CD8-positive, alpha-beta memory T cell (primary cell): Measurements from ENCODE around the gene EEF1AKMT3. TPM values are rescaled to one million over a fixed set of nuclear protein-coding genes. Genes with fewer than 3 reads are reported as not detected.

Source experiments
- CTCF ChIA-PET: fragments of 350-600 bp; sonication (Branson Sonifier 250); formaldehyde crosslinking; loops from one replicate; lab custom pipeline; 2021; ENCODE audit warnings: antibody characterized with exemption; lab: Charles Lee
- POLR2A ChIA-PET: fragments of 350-600 bp; sonication (Branson Sonifier 250); formaldehyde crosslinking; loops from one replicate; lab custom pipeline; 2021; ENCODE audit warnings: antibody characterized with exemption; lab: Charles Lee
- DNase-seq, 5 donors: peaks; one replicate each; pipeline versions ENCODE4 v3.0.0 to v3.0.0-alpha.2; 2020 to 2022; ENCODE audit warnings: mixed read lengths in 1 of 5
- H3K27ac ChIP-seq: one replicate; pipeline ENCODE4 v1.7.0; 2013; ENCODE audit warnings: low read depth, mild to moderate bottlenecking, low read length, moderate library complexity
- H3K27me3 ChIP-seq: 2 replicates; pipeline ENCODE4 v1.7.0; 2013; ENCODE audit warnings: low read length, mild to moderate bottlenecking; ENCODE audit not compliant: insufficient read depth, poor library complexity, severe bottlenecking
- H3K36me3 ChIP-seq: 2 replicates; pipeline ENCODE4 v1.7.0; 2013; ENCODE audit warnings: mild to moderate bottlenecking, low read length, moderate library complexity; ENCODE audit not compliant: insufficient read depth
- H3K4me1 ChIP-seq: 2 replicates; pipeline ENCODE4 v1.7.0; 2013; ENCODE audit warnings: mild to moderate bottlenecking, low read length, moderate library complexity; ENCODE audit not compliant: insufficient read depth
- H3K4me3 ChIP-seq: 2 replicates; pipeline ENCODE4 v1.7.0; 2013; ENCODE audit warnings: mild to moderate bottlenecking, low read length
- H3K9me3 ChIP-seq: 2 replicates; pipeline ENCODE4 v1.7.0; 2013; ENCODE audit warnings: mild to moderate bottlenecking, low read length
- H3K27ac Mint-ChIP-seq, 8 donors: one replicate each; pipeline ENCODE4 v1.8.0; 2020 to 2021; ENCODE audit warnings: mixed read lengths in 8 of 8, mild to moderate bottlenecking in 6 of 8, inconsistent platforms in 3 of 8, moderate library complexity in 3 of 8
- H3K27me3 Mint-ChIP-seq, 2 donors: one replicate each; pipeline ENCODE4 v1.8.0; 2020 to 2021; ENCODE audit warnings: mixed read lengths in 2 of 2, mild to moderate bottlenecking in 1 of 2, moderate library complexity in 1 of 2
- H3K36me3 Mint-ChIP-seq, 3 donors: one replicate each; pipeline ENCODE4 v1.8.0; 2020 to 2021; ENCODE audit warnings: mixed read lengths in 3 of 3, inconsistent platforms in 1 of 3, mild to moderate bottlenecking in 1 of 3
- H3K4me1 Mint-ChIP-seq, 3 donors: one replicate each; pipeline ENCODE4 v1.8.0; 2020 to 2021; ENCODE audit warnings: mixed read lengths in 3 of 3, inconsistent platforms in 1 of 3, mild to moderate bottlenecking in 1 of 3
- H3K4me3 Mint-ChIP-seq, 7 donors: one replicate each; pipeline ENCODE4 v1.8.0; 2020 to 2021; ENCODE audit warnings: mixed read lengths in 7 of 7, mild to moderate bottlenecking in 6 of 7, moderate library complexity in 4 of 7, inconsistent platforms in 2 of 7
- H3K9me3 Mint-ChIP-seq, 5 donors: one replicate each; pipeline ENCODE4 v1.8.0; 2020 to 2022; ENCODE audit warnings: mixed read lengths in 5 of 5, mild to moderate bottlenecking in 3 of 5, moderate library complexity in 2 of 5, inconsistent platforms in 1 of 5
- polyA plus RNA-seq: library from polyadenylated mRNA; unstranded; fragments of 300-500 nt; fragmentation: Illumina TruSeq; gene quantifications from one replicate; pipeline ENCODE4 v1.2.3, GENCODE V29; 2021
- total RNA-seq, 2 experiments: library from RNA; stranded (reverse); gene quantifications; one replicate each; pipeline ENCODE4 v1.2.3, GENCODE V29; 2021

Gene EEF1AKMT3
- total and polyA plus RNA-seq, 3 experiments from 2014 or later: 3.3 to 3.9 (median 3.5) TPM

DNA sequence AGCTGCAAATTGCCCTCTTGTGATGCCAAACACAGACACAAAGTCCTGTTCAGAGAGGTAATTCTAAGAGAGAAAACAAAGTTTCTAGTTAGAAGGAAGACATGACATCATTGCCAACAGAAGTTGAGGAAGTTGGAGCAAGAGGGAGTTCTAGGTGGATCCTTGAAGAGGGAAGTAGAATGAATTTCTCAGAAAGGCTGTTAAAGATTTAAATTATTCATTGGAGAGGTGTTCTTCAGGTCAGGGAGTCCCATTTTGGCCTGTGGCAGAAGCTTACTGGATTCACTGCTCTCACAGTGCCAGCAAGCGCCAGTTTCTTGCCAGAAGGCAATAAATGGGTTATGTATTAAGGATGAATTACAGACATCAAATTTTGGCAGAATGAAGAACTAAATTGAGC is 25.5 kb downstream of the EEF1AKMT3 start:
- H3K27me3 ChIP-seq: no peaks in the 10 kb centered on the region

DNA sequence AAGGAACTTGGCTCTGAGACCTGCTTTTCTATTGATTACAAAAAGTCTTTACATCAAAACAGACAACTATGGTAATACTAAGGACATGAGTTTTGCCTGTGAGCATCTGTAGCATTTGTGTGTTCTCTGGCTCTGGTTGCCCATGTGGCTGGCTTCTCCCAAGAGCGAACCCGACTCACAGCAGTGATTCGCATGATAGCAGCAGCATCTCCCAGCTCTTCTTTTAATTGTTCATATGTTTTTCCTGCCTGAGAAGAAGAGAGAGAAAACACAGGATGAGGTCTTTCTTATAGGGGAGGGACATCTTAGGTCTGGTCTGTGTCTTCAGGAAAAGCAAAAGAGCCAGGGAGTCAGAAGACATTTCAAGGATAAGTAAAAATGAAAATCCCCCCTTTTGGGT is 28.6 kb downstream of the EEF1AKMT3 start:
- no peak overlapping the region for H3K27ac ChIP-seq
- no peaks in the 10 kb centered on the region for H3K9me3 Mint-ChIP-seq
- H3K4me3 Mint-ChIP-seq: no peak overlapping the region
- H3K27me3 Mint-ChIP-seq: no peaks in the 10 kb centered on the region
- no peaks in the 10 kb centered on the region for H3K27me3 ChIP-seq
- peaks cover 0 to 4% (median 0%) of the 10 kb centered on the region in 3 donors for H3K4me1 Mint-ChIP-seq
- ChIA-PET POLR2A (no interaction called here), CTCF (interaction anchor here (2.9 kb wide), 1 partner anchor 105 kb away, joined by 21 read pairs; no protein-coding TSS in a partner anchor)
- peaks cover 21% of the 10 kb centered on the region for H3K36me3 ChIP-seq
- H3K9me3 ChIP-seq: no peaks in the 10 kb centered on the region
- DNase-seq: no peak
- peaks cover 0 to 66% (median 14%) of the 10 kb centered on the region in 3 donors for H3K36me3 Mint-ChIP-seq
- H3K4me3 ChIP-seq: no peak overlapping the region
- no peaks in the 10 kb centered on the region for H3K4me1 ChIP-seq
- peak overlapping the region in 1 of 8 donors; percentile 77 for H3K27ac Mint-ChIP-seq

More for the DNA sequence above, 25.5 kb downstream of the EEF1AKMT3 start:
- H3K36me3 ChIP-seq: peaks cover 30% of the 10 kb centered on the region
- ChIA-PET POLR2A (no interaction called here), CTCF (interaction anchor here (1.4 kb wide), 1 partner anchor 41 kb away, joined by 5 read pairs; no protein-coding TSS in a partner anchor)
- H3K36me3 Mint-ChIP-seq: peaks cover 1 to 78% (median 12%) of the 10 kb centered on the region in 3 donors
- H3K4me3 ChIP-seq: no peak overlapping the region
- no peaks in the 10 kb centered on the region for H3K9me3 Mint-ChIP-seq
- no peak for DNase-seq
- H3K27ac ChIP-seq: no peak overlapping the region
- peak overlapping the region in 4 of 8 donors; percentile 9 to 73 (median 32) for H3K27ac Mint-ChIP-seq
- H3K4me1 Mint-ChIP-seq: peaks cover 0 to 5% (median 0%) of the 10 kb centered on the region in 3 donors
- H3K4me1 ChIP-seq: no peaks in the 10 kb centered on the region
- H3K9me3 ChIP-seq: no peaks in the 10 kb centered on the region
- H3K27me3 Mint-ChIP-seq: no peaks in the 10 kb centered on the region
- no peak overlapping the region for H3K4me3 Mint-ChIP-seq

DNA sequence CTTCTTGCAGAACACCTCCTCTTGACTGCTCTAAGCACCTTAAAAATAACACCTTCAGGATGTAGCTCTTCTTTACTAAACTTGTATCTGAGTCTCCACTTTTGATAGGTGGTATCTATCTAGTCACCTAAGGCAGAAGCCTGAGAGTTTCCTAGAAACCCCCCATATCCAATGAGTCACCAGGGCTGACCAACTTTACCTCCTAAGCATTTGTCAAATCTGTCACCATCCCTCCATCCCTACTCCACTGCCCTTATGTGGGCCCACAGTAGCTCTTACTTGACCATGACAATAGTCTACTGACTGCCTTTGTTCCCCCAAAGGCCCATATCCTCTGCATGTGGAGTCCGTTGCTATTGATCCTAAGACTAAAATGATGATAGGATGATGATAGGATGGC is 30.2 kb downstream of the EEF1AKMT3 start:
- peaks cover 0 to 2% (median 0%) of the 10 kb centered on the region in 3 donors for H3K4me1 Mint-ChIP-seq
- DNase-seq: no peak
- H3K36me3 Mint-ChIP-seq: peaks cover 0 to 65% (median 12%) of the 10 kb centered on the region in 3 donors
- H3K4me3 Mint-ChIP-seq: no peak overlapping the region
- ChIA-PET CTCF (interaction anchor here (0.9 to 2.9 kb wide), 20 partner anchors 8 to 114 kb away, joined by 3 to 21 read pairs (median 4); partner anchors contain the start of gene AVIL), POLR2A (no interaction called here)
- no peaks in the 10 kb centered on the region for H3K9me3 Mint-ChIP-seq
- no peaks in the 10 kb centered on the region for H3K9me3 ChIP-seq
- no peaks in the 10 kb centered on the region for H3K4me1 ChIP-seq
- no peak overlapping the region for H3K4me3 ChIP-seq
- H3K27ac ChIP-seq: no peak overlapping the region
- no peaks in the 10 kb centered on the region for H3K27me3 ChIP-seq
- H3K27ac Mint-ChIP-seq: peak overlapping the region in 3 of 8 donors; percentile 54 to 93 (median 67)
- no peaks in the 10 kb centered on the region for H3K27me3 Mint-ChIP-seq
- H3K36me3 ChIP-seq: peaks cover 10% of the 10 kb centered on the region

DNA sequence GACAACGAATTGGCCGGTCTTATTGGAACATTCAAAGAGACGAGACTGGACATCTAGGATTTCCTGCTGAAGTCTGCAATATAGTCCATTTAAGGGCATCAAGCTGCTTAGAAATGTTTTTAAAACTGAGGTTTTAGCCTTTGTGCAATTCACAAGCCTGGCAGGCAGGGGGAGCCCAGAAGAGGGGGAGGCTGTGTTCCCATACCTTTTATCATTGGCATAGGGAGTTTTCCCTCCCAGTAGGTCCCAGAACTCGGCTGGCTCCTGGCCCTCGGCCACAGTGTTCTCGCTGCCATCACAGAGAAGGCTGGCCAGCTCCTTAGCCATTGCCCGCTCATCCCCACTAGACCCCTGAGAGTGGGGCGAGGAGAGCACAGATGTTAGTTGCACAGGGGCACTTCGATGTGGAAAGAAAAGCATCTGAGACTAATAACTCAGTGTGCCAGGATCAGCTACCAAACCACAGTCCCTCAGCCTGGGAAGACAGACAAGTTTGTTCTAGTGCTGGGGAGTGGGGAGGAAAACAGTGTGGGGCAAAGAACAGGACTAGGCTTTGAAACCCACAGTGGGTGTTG is 31.0 kb downstream of the EEF1AKMT3 start:
- Mint-ChIP-seq H3K27me3 (no peaks in the 10 kb centered on the region), H3K4me1 (peaks cover 0 to 2% (median 0%) of the 10 kb centered on the region in 3 donors), H3K36me3 (peaks cover 0 to 67% (median 14%) of the 10 kb centered on the region in 3 donors), H3K27ac (peak overlapping the region in 1 of 8 donors; percentile 66), H3K9me3 (no peaks in the 10 kb centered on the region), H3K4me3 (no peak overlapping the region)
- H3K36me3 ChIP-seq: peaks cover 14% of the 10 kb centered on the region
- no peaks in the 10 kb centered on the region for H3K9me3 ChIP-seq
- DNase-seq: peak in 1 of 5 donors; percentile 33
- H3K27me3 ChIP-seq: no peaks in the 10 kb centered on the region
- ChIA-PET CTCF (interaction anchor here (0.9 to 2.9 kb wide), 20 partner anchors 9 to 114 kb away, joined by 3 to 21 read pairs (median 4); partner anchors contain the start of gene AVIL), POLR2A (interaction anchor here (0.5 kb wide), 1 partner anchor 75 kb away, joined by 9 read pairs; no protein-coding TSS in a partner anchor)
- no peak overlapping the region for H3K27ac ChIP-seq
- no peak overlapping the region for H3K4me3 ChIP-seq
- H3K4me1 ChIP-seq: no peaks in the 10 kb centered on the region

DNA sequence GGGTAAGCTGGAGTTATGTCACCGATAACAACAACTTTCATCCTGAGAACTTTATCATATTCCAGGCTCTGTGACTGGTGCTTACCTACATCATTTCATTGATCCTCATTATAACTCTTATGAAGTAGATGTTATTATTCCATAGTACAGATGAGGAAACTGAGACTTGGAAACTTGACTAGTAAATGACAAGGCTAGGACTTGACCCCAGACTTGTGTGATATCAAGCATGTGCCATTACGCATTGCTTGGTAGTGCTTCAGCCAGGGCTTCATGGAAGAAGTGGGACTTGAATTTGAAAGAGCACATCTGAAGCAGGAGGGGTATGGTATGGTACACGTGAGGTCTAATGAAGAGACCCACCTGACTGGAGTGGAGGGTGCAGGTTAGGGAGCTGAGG is 34.3 kb downstream of the EEF1AKMT3 start:
- DNase-seq: no peak

DNA sequence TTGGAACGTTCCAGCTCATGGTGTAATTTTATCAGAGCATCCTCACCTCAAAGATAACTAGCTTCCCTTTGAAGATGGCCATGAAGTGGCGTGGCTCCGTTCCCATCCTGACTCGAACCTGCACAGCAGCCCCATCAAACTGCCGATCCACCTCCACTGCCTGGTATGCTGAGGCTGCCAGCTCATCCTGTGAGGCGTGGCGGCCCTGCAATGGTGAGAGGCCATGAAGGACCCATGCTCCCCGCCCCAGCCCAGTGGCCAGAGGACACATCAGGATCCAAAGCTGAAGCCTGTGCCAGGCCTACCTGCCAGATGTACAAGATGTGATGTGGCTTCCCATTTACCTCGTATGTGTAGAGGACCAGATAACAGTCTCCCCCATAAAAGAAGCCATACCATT is 34.9 kb downstream of the EEF1AKMT3 start:
- ChIA-PET CTCF (no interaction called here), POLR2A (no interaction called here)
- Mint-ChIP-seq H3K9me3 (no peaks in the 10 kb centered on the region), H3K4me1 (peaks cover 0 to 2% (median 0%) of the 10 kb centered on the region in 3 donors), H3K27ac (peak overlapping the region in 2 of 8 donors; percentile 8 to 74), H3K36me3 (peaks cover 0 to 66% (median 18%) of the 10 kb centered on the region in 3 donors), H3K4me3 (no peak overlapping the region), H3K27me3 (no peaks in the 10 kb centered on the region)
- H3K4me3 ChIP-seq: no peak overlapping the region
- H3K27me3 ChIP-seq: no peaks in the 10 kb centered on the region
- H3K9me3 ChIP-seq: no peaks in the 10 kb centered on the region
- no peak for DNase-seq
- no peaks in the 10 kb centered on the region for H3K4me1 ChIP-seq
- H3K36me3 ChIP-seq: peaks cover 6% of the 10 kb centered on the region
- H3K27ac ChIP-seq: no peak overlapping the region

More for the DNA sequence above, 34.3 kb downstream of the EEF1AKMT3 start:
- POLR2A ChIA-PET: no interaction called here
- Histone ChIP-seq H3K27me3 (no peaks in the 10 kb centered on the region), H3K4me3 (no peak overlapping the region), H3K27ac (no peak overlapping the region), H3K9me3 (no peaks in the 10 kb centered on the region), H3K36me3 (peaks cover 11% of the 10 kb centered on the region), H3K4me1 (no peaks in the 10 kb centered on the region)
- Mint-ChIP-seq H3K27ac (no peak overlapping the region), H3K4me3 (no peak overlapping the region), H3K4me1 (peaks cover 0 to 2% (median 0%) of the 10 kb centered on the region in 3 donors), H3K27me3 (no peaks in the 10 kb centered on the region), H3K36me3 (peaks cover 0 to 69% (median 15%) of the 10 kb centered on the region in 3 donors), H3K9me3 (no peaks in the 10 kb centered on the region)
- CTCF ChIA-PET: no interaction called here

DNA sequence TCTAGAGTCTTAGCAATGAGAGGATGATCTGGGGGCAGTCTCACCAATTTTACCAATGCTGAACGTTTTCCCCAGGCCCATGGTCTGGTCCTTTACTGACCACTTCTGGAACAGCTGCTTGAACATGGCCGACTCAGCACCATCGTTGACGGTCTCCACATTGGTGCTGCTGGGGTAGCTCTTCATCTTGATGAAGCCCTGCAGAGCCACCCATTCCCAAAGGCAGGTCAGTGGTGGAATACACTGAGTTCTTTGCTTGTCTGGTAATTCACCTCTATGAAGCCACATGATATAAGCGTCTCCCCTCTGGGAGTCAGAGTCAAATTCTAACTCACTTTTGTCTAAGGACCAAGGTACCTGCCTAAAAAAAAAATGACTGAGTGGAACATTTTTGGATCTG is 35.9 kb downstream of the EEF1AKMT3 start:
- H3K36me3 Mint-ChIP-seq: peaks cover 0 to 61% (median 18%) of the 10 kb centered on the region in 3 donors
- Histone ChIP-seq H3K27ac (no peak overlapping the region), H3K27me3 (no peaks in the 10 kb centered on the region), H3K4me1 (no peaks in the 10 kb centered on the region), H3K9me3 (no peaks in the 10 kb centered on the region), H3K4me3 (no peak overlapping the region), H3K36me3 (peaks cover 6% of the 10 kb centered on the region)
- POLR2A ChIA-PET: interaction anchor here (0.5 kb wide), 1 partner anchor 56 kb away, joined by 4 read pairs; no protein-coding TSS in a partner anchor
- peaks cover 0 to 2% (median 0%) of the 10 kb centered on the region in 3 donors for H3K4me1 Mint-ChIP-seq
- CTCF ChIA-PET: no interaction called here
- peak overlapping the region in 1 of 8 donors; percentile 79 for H3K27ac Mint-ChIP-seq
- no peaks in the 10 kb centered on the region for H3K9me3 Mint-ChIP-seq
- no peak for DNase-seq
- H3K4me3 Mint-ChIP-seq: no peak overlapping the region
- H3K27me3 Mint-ChIP-seq: no peaks in the 10 kb centered on the region

DNA sequence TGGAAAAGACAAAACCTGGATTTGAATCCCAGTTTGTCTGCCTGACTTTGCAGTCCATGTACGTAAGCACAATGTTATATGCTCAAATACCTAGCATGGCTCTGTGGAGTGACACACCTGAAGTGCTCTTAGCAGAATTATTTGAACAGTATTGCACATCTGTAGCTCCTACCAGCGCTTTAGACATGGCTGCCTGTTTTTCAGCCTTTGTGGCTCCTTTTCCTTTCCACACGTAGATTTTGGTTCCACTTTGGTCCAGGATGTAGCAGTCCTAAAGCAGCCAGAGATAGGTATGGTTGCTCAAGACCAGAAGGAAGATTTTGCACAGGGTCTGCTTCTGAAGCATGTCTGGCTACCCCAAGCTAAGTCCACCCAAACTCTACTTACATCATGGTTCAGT is 37.0 kb downstream of the EEF1AKMT3 start:
- CTCF ChIA-PET: interaction anchor here (1.0 kb wide), 1 partner anchor 10 kb away, joined by 4 read pairs; no protein-coding TSS in a partner anchor
- Mint-ChIP-seq H3K27ac (no peak overlapping the region), H3K27me3 (no peaks in the 10 kb centered on the region), H3K4me1 (no peaks in the 10 kb centered on the region), H3K9me3 (no peaks in the 10 kb centered on the region), H3K4me3 (no peak overlapping the region), H3K36me3 (peaks cover 0 to 56% (median 14%) of the 10 kb centered on the region in 3 donors)
- no peaks in the 10 kb centered on the region for H3K9me3 ChIP-seq
- no peak for DNase-seq
- H3K4me1 ChIP-seq: no peaks in the 10 kb centered on the region
- H3K4me3 ChIP-seq: no peak overlapping the region
- H3K27ac ChIP-seq: no peak overlapping the region
- H3K36me3 ChIP-seq: peaks cover 6% of the 10 kb centered on the region
- POLR2A ChIA-PET: no interaction called here
- H3K27me3 ChIP-seq: no peaks in the 10 kb centered on the region
